Stimulated activated naive CD8-positive, alpha-beta T cell treated with anti-CD3 and anti-CD28 coated beads, Interleukin-15, Interleukin-2, amounts not matched to agents 100 ng/mL and 50 ng/mL, for 24 hours (primary cell): ENCODE results near the gene TNIP1.

Source experiments
- H3K27ac Mint-ChIP-seq: one replicate; pipeline ENCODE4 v1.8.0; 2021; ENCODE audit warnings: mild to moderate bottlenecking, mixed read lengths
- H3K27me3 Mint-ChIP-seq: one replicate; pipeline ENCODE4 v1.8.0; 2021; ENCODE audit warnings: mixed read lengths
- H3K36me3 Mint-ChIP-seq: one replicate; pipeline ENCODE4 v1.8.0; 2021; ENCODE audit warnings: low read depth, mixed read lengths
- H3K4me1 Mint-ChIP-seq: one replicate; pipeline ENCODE4 v1.8.0; 2021; ENCODE audit warnings: low read depth, mixed read lengths
- H3K4me3 Mint-ChIP-seq: one replicate; pipeline ENCODE4 v1.8.0; 2021; ENCODE audit warnings: mild to moderate bottlenecking, mixed read lengths
- H3K9me3 Mint-ChIP-seq: one replicate; pipeline ENCODE4 v1.8.0; 2021; ENCODE audit warnings: mixed read lengths

Gene TNIP1

GRCh38 chr5:151054709-151055108, 26.1 kb downstream of the TNIP1 start:
- Mint-ChIP-seq H3K4me1 (peaks cover 53% of the 10 kb centered on the region), H3K27me3 (no peaks in the 10 kb centered on the region), H3K4me3 (no peak overlapping the region), H3K27ac (peak overlapping the region; percentile 49), H3K9me3 (no peaks in the 10 kb centered on the region), H3K36me3 (peaks cover 79% of the 10 kb centered on the region)

- Mint-ChIP-seq H3K27ac (peak overlapping the region; percentile 40), H3K4me3 (no peak overlapping the region), H3K36me3 (peaks cover 79% of the 10 kb centered on the region), H3K27me3 (no peaks in the 10 kb centered on the region), H3K9me3 (no peaks in the 10 kb centered on the region), H3K4me1 (peaks cover 46% of the 10 kb centered on the region)
Measured at GRCh38 chr5:151053796-151054462, 26.9 kb downstream of the TNIP1 start.

GRCh38 chr5:151052836-151053235, 28.0 kb downstream of the TNIP1 start:
- no peak overlapping the region for H3K4me3 Mint-ChIP-seq
- H3K27me3 Mint-ChIP-seq = no peaks in the 10 kb centered on the region
- H3K9me3 Mint-ChIP-seq = no peaks in the 10 kb centered on the region
- peaks cover 81% of the 10 kb centered on the region for H3K36me3 Mint-ChIP-seq
- no peak overlapping the region for H3K27ac Mint-ChIP-seq
- peaks cover 38% of the 10 kb centered on the region for H3K4me1 Mint-ChIP-seq

GRCh38 chr5:151051931-151052608, 28.8 kb downstream of the TNIP1 start:
- H3K36me3 Mint-ChIP-seq = peaks cover 85% of the 10 kb centered on the region
- H3K9me3 Mint-ChIP-seq = no peaks in the 10 kb centered on the region
- no peak overlapping the region for H3K4me3 Mint-ChIP-seq
- no peaks in the 10 kb centered on the region for H3K27me3 Mint-ChIP-seq
- peak overlapping the region; percentile 31 for H3K27ac Mint-ChIP-seq
- peaks cover 36% of the 10 kb centered on the region for H3K4me1 Mint-ChIP-seq

GRCh38 chr5:151051066-151051930, 29.5 kb downstream of the TNIP1 start:
- Mint-ChIP-seq H3K36me3 (peaks cover 85% of the 10 kb centered on the region), H3K4me1 (peaks cover 30% of the 10 kb centered on the region), H3K27me3 (no peaks in the 10 kb centered on the region), H3K9me3 (no peaks in the 10 kb centered on the region), H3K27ac (peak overlapping the region; percentile 31), H3K4me3 (no peak overlapping the region)

- Mint-ChIP-seq H3K4me1 (peaks cover 16% of the 10 kb centered on the region), H3K36me3 (peaks cover 80% of the 10 kb centered on the region), H3K9me3 (no peaks in the 10 kb centered on the region), H3K27ac (no peak overlapping the region), H3K27me3 (no peaks in the 10 kb centered on the region), H3K4me3 (no peak overlapping the region)
Measured at GRCh38 chr5:151048526-151048925, 32.3 kb downstream of the TNIP1 start.

GRCh38 chr5:151047814-151048425, 32.9 kb downstream of the TNIP1 start:
- Mint-ChIP-seq H3K9me3 (no peaks in the 10 kb centered on the region), H3K27me3 (no peaks in the 10 kb centered on the region), H3K27ac (no peak overlapping the region), H3K4me3 (no peak overlapping the region), H3K36me3 (peaks cover 80% of the 10 kb centered on the region), H3K4me1 (peaks cover 12% of the 10 kb centered on the region)

- H3K27me3 Mint-ChIP-seq = no peaks in the 10 kb centered on the region
- H3K36me3 Mint-ChIP-seq = peaks cover 77% of the 10 kb centered on the region
- no peak overlapping the region for H3K4me3 Mint-ChIP-seq
- H3K9me3 Mint-ChIP-seq = no peaks in the 10 kb centered on the region
- H3K4me1 Mint-ChIP-seq = peaks cover 10% of the 10 kb centered on the region
- no peak overlapping the region for H3K27ac Mint-ChIP-seq
Measured at GRCh38 chr5:151042453-151043093, 38.3 kb downstream of the TNIP1 start.

- Mint-ChIP-seq H3K27ac (no peak overlapping the region), H3K36me3 (peaks cover 78% of the 10 kb centered on the region), H3K27me3 (no peaks in the 10 kb centered on the region), H3K9me3 (no peaks in the 10 kb centered on the region), H3K4me1 (peaks cover 10% of the 10 kb centered on the region), H3K4me3 (no peak overlapping the region)
Measured at GRCh38 chr5:151041577-151042268, 39.1 kb downstream of the TNIP1 start.

- Mint-ChIP-seq H3K27me3 (no peaks in the 10 kb centered on the region), H3K36me3 (peaks cover 77% of the 10 kb centered on the region), H3K4me3 (no peak overlapping the region), H3K9me3 (no peaks in the 10 kb centered on the region), H3K27ac (no peak overlapping the region), H3K4me1 (peaks cover 10% of the 10 kb centered on the region)
Measured at GRCh38 chr5:151040211-151040747, 40.6 kb downstream of the TNIP1 start.

- Mint-ChIP-seq H3K27me3 (no peaks in the 10 kb centered on the region), H3K27ac (no peak overlapping the region), H3K36me3 (peaks cover 79% of the 10 kb centered on the region), H3K4me1 (peaks cover 10% of the 10 kb centered on the region), H3K9me3 (no peaks in the 10 kb centered on the region), H3K4me3 (no peak overlapping the region)
Measured at GRCh38 chr5:151039665-151040064, 41.2 kb downstream of the TNIP1 start.

- H3K4me3 Mint-ChIP-seq = no peak overlapping the region
- H3K36me3 Mint-ChIP-seq = peaks cover 82% of the 10 kb centered on the region
- no peaks in the 10 kb centered on the region for H3K27me3 Mint-ChIP-seq
- H3K4me1 Mint-ChIP-seq = peaks cover 10% of the 10 kb centered on the region
- H3K9me3 Mint-ChIP-seq = no peaks in the 10 kb centered on the region
- H3K27ac Mint-ChIP-seq = peak overlapping the region; percentile 70
Measured at GRCh38 chr5:151038801-151039238, 42.0 kb downstream of the TNIP1 start.

- peaks cover 10% of the 10 kb centered on the region for H3K4me1 Mint-ChIP-seq
- H3K27me3 Mint-ChIP-seq = no peaks in the 10 kb centered on the region
- H3K4me3 Mint-ChIP-seq = no peak overlapping the region
- H3K36me3 Mint-ChIP-seq = peaks cover 82% of the 10 kb centered on the region
- H3K9me3 Mint-ChIP-seq = no peaks in the 10 kb centered on the region
- H3K27ac Mint-ChIP-seq = peak overlapping the region; percentile 70
Measured at GRCh38 chr5:151038412-151038745, 42.5 kb downstream of the TNIP1 start.
